GM12891 (cell line): ENCODE measurements around the gene ZNF3.

Experiments
- DNase-seq: peaks from one replicate; pipeline ENCODE4 v3.0.0; 2011; ENCODE audit warnings: low spot score; ENCODE audit not compliant: insufficient read length
- FAIRE-seq: peaks from 2 replicates; lab custom pipeline; 2011; peaks lifted over from hg19 to GRCh38; lab: Jason Lieb, UNC
- PAX5 ChIP-seq: IDR thresholded peaks from 2 replicates; pipeline ENCODE4 v1.6.1; 2011; ENCODE audit warnings: low read length, moderate library complexity, mild to moderate bottlenecking; ENCODE audit not compliant: insufficient read depth, severe bottlenecking
- POLR2A ChIP-seq: IDR thresholded peaks from 2 replicates; pipeline ENCODE4 v1.6.1; 2011; ENCODE audit warnings: low read depth, low read length, control low read depth
- POLR2AphosphoS5 ChIP-seq: IDR thresholded peaks from 2 replicates; pipeline ENCODE4 v1.6.1; 2011; ENCODE audit warnings: low read depth, low read length, control low read depth
- POU2F2 ChIP-seq: IDR thresholded peaks from 2 replicates; pipeline ENCODE4 v1.6.1; 2011; ENCODE audit warnings: low read depth, mild to moderate bottlenecking, control low read depth, low read length, moderate library complexity
- SPI1 ChIP-seq: IDR thresholded peaks from 2 replicates; pipeline ENCODE4 v1.6.1; 2011; ENCODE audit warnings: low read depth, low read length, control low read depth
- TAF1 ChIP-seq: IDR thresholded peaks from 2 replicates; pipeline ENCODE4 v1.6.1; 2011; ENCODE audit warnings: low read depth, low read length, control low read depth

Gene ZNF3

GRCh38 chr7:100074841-100075240 is 6.7 kb downstream of the ZNF3 start:
- FAIRE-seq: no peak
- no peak for TF ChIP-seq POLR2AphosphoS5
- no peak for DNase-seq

GRCh38 chr7:100072462-100072861 is 9.1 kb downstream of the ZNF3 start:
- FAIRE-seq: no peak
- TF ChIP-seq POU2F2 (no peak), TAF1 (no peak), SPI1 (no peak), POLR2A (no peak)
- DNase-seq: no peak

GRCh38 chr7:100071018-100071723 is 10.4 kb downstream of the ZNF3 start:
- no peak for DNase-seq
- peak; percentile 65 for TF ChIP-seq POLR2AphosphoS5
- TF ChIP-seq PAX5: no peak
- no peak for FAIRE-seq

- FAIRE-seq: no peak
- DNase-seq: no peak
- 0 out of 2 replicates have a peak, but pooled peaks have one; percentile 27 for TF ChIP-seq POLR2A
- TF ChIP-seq TAF1: no peak
Measured at GRCh38 chr7:100069991-100070390, 11.5 kb downstream of the ZNF3 start.

- FAIRE-seq (no peak), DNase-seq (no peak)
- TF ChIP-seq SPI1 (no peak), POLR2AphosphoS5 (peak; percentile 47; the same call in 1 of the 2 replicates)
Measured at GRCh38 chr7:100066953-100067352, 14.6 kb downstream of the ZNF3 start.

GRCh38 chr7:100065452-100066186 is 15.9 kb downstream of the ZNF3 start:
- no peak for TF ChIP-seq TAF1
- TF ChIP-seq POLR2A: no peak
- TF ChIP-seq POLR2AphosphoS5: no peak

GRCh38 chr7:100064162-100064561 is 17.4 kb downstream of the ZNF3 start:
- no peak for DNase-seq
- no peak for TF ChIP-seq TAF1
- no peak for TF ChIP-seq POLR2A
- TF ChIP-seq POLR2AphosphoS5: no peak
- no peak for TF ChIP-seq POU2F2
- no peak for TF ChIP-seq SPI1
- TF ChIP-seq PAX5: no peak
- FAIRE-seq: no peak

More at GRCh38 chr7:100065452-100066186, 15.9 kb downstream of the ZNF3 start:
- FAIRE-seq (no peak), DNase-seq (no peak)

GRCh38 chr7:100063376-100063775 is 18.1 kb downstream of the ZNF3 start:
- no peak for DNase-seq
- no peak for FAIRE-seq
- no peak for TF ChIP-seq POLR2A
- no peak for TF ChIP-seq POLR2AphosphoS5
- no peak for TF ChIP-seq SPI1
- no peak for TF ChIP-seq TAF1
- TF ChIP-seq PAX5: no peak
- no peak for TF ChIP-seq POU2F2

GRCh38 chr7:100061518-100062193 is 19.9 kb downstream of the ZNF3 start:
- no peak for DNase-seq
- FAIRE-seq: no peak
- TF ChIP-seq TAF1 (no peak), SPI1 (no peak), POU2F2 (no peak), POLR2AphosphoS5 (no peak), PAX5 (no peak), POLR2A (no peak)

GRCh38 chr7:100059251-100059739 is 22.2 kb downstream of the ZNF3 start:
- TF ChIP-seq POU2F2 (no peak), PAX5 (no peak), SPI1 (no peak), TAF1 (no peak), POLR2AphosphoS5 (no peak), POLR2A (no peak)
- no peak for FAIRE-seq
- no peak for DNase-seq
